Cardiac fibroblast (primary cell): ENCODE data around the gene SLC5A8.

Experiments used
- DNase-seq, 2 donors: peaks; one replicate each; pipeline versions ENCODE4 v3.0.0 to v3.0.0-alpha.2; 2010; ENCODE audit warnings: low read depth in 2 of 2
- H3K4me3 ChIP-seq, 2 donors: replicated peaks in 1 of 2; 1 replicate in 1 of 2; 2 replicates in 1 of 2; pipeline ENCODE4 v1.5.1; 2011; ENCODE audit warnings: low read depth in 2 of 2, low read length in 2 of 2, mild to moderate bottlenecking in 2 of 2, moderate library complexity in 1 of 2
- TF ChIP-seq, protein P1 (sequence below): IDR thresholded peaks from one replicate; pipeline ENCODE4 v1.5.1; 2011; ENCODE audit warnings: low read depth, mild to moderate bottlenecking, low read length, inconsistent platforms

Gene SLC5A8

DNA sequence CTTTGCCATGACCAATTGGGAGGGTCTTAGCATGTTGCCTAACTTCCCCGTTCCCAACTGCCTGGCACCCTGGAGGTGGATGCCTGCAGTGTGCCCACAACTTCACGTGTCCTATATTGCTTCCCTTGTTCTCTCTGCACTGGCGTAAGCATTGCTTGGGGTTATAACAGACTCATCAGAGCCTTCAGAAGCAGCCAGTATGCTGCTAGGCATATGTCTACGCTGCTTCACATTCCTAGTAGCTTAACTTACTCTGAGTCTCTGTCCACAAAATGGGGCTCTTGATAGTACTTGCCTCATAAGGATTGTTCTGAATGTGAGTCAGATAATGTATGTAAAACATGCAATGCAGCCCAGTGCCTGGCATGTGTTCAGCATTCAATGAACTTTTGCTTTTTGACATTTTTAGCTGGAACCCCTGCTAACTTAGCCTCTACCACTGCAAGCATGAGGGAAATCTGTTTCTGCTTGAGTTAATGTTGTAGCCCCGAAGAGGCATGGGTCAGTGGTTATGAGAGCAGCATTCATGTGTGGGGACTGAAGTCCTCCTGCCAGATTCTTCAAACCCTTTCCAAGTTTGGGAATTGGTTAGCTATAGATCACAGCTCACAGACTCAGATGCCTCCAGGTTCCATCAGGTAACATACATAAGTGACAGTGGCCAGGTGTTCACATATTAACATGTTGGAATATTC, 2.8 kb downstream of the SLC5A8 start:
- TF ChIP-seq, protein P1, sequence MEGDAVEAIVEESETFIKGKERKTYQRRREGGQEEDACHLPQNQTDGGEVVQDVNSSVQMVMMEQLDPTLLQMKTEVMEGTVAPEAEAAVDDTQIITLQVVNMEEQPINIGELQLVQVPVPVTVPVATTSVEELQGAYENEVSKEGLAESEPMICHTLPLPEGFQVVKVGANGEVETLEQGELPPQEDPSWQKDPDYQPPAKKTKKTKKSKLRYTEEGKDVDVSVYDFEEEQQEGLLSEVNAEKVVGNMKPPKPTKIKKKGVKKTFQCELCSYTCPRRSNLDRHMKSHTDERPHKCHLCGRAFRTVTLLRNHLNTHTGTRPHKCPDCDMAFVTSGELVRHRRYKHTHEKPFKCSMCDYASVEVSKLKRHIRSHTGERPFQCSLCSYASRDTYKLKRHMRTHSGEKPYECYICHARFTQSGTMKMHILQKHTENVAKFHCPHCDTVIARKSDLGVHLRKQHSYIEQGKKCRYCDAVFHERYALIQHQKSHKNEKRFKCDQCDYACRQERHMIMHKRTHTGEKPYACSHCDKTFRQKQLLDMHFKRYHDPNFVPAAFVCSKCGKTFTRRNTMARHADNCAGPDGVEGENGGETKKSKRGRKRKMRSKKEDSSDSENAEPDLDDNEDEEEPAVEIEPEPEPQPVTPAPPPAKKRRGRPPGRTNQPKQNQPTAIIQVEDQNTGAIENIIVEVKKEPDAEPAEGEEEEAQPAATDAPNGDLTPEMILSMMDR = no peak
- no peak overlapping the region for H3K4me3 ChIP-seq
- no peak for DNase-seq

DNA sequence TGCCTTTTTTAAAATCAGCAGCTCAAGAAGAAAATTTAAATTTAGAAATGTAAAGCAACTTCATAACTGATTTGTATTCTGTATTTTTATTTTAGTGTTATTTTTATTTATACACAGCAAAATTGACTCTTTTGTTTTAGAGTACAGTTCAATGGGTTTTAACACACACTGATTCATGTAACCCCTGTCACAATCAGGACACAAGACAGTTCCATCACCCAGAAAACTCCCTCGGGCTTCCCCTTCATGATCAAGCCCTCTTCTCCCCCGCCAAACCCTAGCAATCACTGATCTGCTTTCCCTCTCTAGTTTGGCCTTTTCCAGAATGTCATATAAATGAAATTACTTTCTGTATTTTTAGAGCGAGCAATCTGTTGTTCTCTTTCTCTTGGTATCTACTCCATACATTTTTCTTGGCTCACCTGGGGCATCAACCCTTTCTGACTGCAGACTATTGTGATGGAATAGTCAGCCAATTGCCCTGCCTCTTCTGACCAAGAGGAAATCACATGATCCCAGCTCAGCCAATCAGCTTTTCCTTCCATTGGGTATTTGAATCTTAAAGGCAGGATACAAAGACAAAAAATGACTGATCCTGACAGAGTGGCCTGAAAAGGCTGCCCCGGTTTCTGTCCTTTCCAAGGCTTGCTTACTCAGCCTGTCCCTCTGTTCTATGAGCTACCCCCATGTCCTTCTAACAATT, 5.3 kb downstream of the SLC5A8 start:
- TF ChIP-seq, protein P1 = no peak
- no peak overlapping the region for H3K4me3 ChIP-seq
- DNase-seq = no peak

DNA sequence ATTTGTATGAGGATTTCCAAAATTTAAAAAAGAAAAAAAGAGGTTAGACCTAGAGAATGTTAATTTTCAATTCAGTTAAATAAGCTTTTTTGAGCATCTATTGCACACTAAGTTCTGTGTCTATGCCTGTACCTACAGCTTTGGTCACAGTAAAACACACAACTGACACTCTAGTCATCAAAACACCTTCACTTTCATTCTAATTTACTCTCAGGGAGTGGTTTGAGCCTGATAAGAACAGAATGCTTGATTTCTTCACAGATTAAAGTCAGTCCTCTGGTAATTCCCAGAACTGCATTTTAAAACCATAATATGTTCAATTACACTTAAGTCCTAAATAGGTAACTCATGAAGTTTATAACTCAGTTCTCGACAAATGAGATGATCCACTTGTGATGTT, 9.2 kb downstream of the SLC5A8 start:
- no peak overlapping the region for H3K4me3 ChIP-seq
- no peak for DNase-seq
- TF ChIP-seq, protein P1 = no peak

DNA sequence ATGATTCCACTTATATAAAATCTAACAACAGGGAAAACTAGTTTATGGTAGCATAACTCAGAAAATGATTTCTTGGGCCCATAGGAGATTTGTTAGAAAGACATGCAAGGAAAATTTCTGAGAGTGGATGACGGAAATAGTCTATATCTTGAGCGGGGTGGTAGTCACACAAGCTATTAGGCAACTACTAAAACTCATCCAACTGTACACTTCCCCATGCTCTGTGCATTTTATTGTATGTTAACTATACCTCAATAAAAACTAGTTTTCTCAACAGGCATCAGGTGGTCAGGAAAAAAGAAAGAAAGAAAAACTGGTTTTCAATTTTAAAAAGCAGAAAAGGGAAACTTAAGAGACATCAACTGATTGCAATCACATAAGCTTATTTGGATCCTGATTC, 9.9 kb downstream of the SLC5A8 start:
- TF ChIP-seq, protein P1 = no peak
- no peak for DNase-seq
- H3K4me3 ChIP-seq = no peak overlapping the region

DNA sequence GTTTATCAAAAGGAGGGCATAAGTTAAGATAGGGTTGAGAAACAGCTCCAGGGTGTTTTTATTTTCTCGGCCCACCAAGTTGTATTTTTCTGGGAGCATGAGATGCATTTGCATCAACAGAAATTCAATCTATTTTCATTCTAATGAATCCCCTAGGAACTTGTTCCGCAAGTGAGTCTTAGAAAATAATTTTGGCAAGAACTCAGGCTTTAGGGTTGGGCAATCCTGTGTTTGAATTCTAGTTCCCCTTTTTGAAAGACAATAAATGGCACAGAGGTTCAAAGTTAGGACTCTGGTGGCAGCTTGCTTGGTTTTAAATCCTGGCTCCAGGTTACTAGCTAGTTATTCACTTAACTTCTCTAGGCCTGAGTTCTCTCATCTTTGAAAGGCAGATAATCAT, 23.7 kb downstream of the SLC5A8 start:
- TF ChIP-seq, protein P1 = no peak
- no peak for DNase-seq
- H3K4me3 ChIP-seq = no peak overlapping the region

GRCh38 chr12:101181776-101182175, 28.3 kb downstream of the SLC5A8 start:
- DNase-seq = no peak
- H3K4me3 ChIP-seq = no peak overlapping the region
- TF ChIP-seq, protein P1 = no peak

DNA sequence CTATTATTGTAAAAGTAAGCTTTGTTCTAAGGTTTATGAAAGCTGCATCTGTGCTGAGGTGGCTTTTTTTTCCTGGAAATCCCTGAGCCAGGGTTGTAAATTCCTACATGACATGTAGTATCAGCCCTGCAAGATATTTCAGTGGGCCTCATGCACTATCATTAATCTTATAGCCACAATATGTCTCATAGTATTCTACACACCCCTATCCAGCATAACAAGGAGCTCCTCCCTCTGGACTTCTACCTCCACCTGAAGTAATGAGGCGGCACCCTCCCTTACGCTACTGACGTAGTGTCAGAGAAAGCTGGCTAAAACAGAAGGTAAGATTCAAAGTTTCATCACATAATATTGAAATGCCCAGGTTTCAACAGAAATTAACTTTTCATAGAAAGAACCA, 35.5 kb downstream of the SLC5A8 start:
- TF ChIP-seq, protein P1 = no peak
- DNase-seq = no peak
- no peak overlapping the region for H3K4me3 ChIP-seq
